SH-SY5Y (cell line): Measurements from ENCODE around the gene CTNNA3.

Source experiments
- GATA2 ChIP-seq: IDR thresholded peaks from 2 replicates; pipeline ENCODE4 v1.6.1; 2011; ENCODE audit warnings: mild to moderate bottlenecking, low read depth, low read length
- GATA3 ChIP-seq: IDR thresholded peaks from 2 replicates; pipeline ENCODE4 v1.6.1; 2011; ENCODE audit warnings: low read depth, mild to moderate bottlenecking, low read length, moderate library complexity

The CTNNA3 gene

GRCh38 chr10:66844176-66844942, 851.6 kb downstream of the CTNNA3 start:
- TF ChIP-seq GATA3: no peak
- TF ChIP-seq GATA2: no peak

- no peak for TF ChIP-seq GATA3
- TF ChIP-seq GATA2: no peak
Measured at GRCh38 chr10:66843396-66843795, 852.6 kb downstream of the CTNNA3 start.

GRCh38 chr10:66842867-66843266, 853.1 kb downstream of the CTNNA3 start:
- TF ChIP-seq GATA2: no peak
- no peak for TF ChIP-seq GATA3

GRCh38 chr10:66842371-66842770, 853.6 kb downstream of the CTNNA3 start:
- TF ChIP-seq GATA2 (no peak), GATA3 (no peak)

- no peak for TF ChIP-seq GATA2
- no peak for TF ChIP-seq GATA3
Measured at GRCh38 chr10:66838656-66839055, 857.3 kb downstream of the CTNNA3 start.

GRCh38 chr10:66837990-66838389, 858.0 kb downstream of the CTNNA3 start:
- TF ChIP-seq GATA2: no peak
- no peak for TF ChIP-seq GATA3

- TF ChIP-seq GATA2 (no peak), GATA3 (no peak)
Measured at GRCh38 chr10:66837335-66837734, 858.7 kb downstream of the CTNNA3 start.

GRCh38 chr10:66836771-66837170, 859.2 kb downstream of the CTNNA3 start:
- TF ChIP-seq GATA3 (no peak), GATA2 (no peak)

- TF ChIP-seq GATA3 (no peak), GATA2 (no peak)
Measured at GRCh38 chr10:66836057-66836456, 859.9 kb downstream of the CTNNA3 start.

- TF ChIP-seq GATA3 (no peak), GATA2 (no peak)
Measured at GRCh38 chr10:66835400-66835799, 860.6 kb downstream of the CTNNA3 start.

- no peak for TF ChIP-seq GATA3
- no peak for TF ChIP-seq GATA2
Measured at GRCh38 chr10:66834802-66835201, 861.2 kb downstream of the CTNNA3 start.

GRCh38 chr10:66833861-66834260, 862.1 kb downstream of the CTNNA3 start:
- TF ChIP-seq GATA2 (no peak), GATA3 (no peak)

- TF ChIP-seq GATA2 (no peak), GATA3 (no peak)
Measured at GRCh38 chr10:66832781-66833422, 863.1 kb downstream of the CTNNA3 start.

GRCh38 chr10:66828957-66829356, 867.0 kb downstream of the CTNNA3 start:
- no peak for TF ChIP-seq GATA2
- no peak for TF ChIP-seq GATA3

- TF ChIP-seq GATA3 (no peak), GATA2 (no peak)
Measured at GRCh38 chr10:66827353-66827752, 868.6 kb downstream of the CTNNA3 start.

GRCh38 chr10:66823301-66823700, 872.7 kb downstream of the CTNNA3 start:
- TF ChIP-seq GATA3 (no peak), GATA2 (no peak)
